HG03159 (cell line): ENCODE data around the gene PGC.
"Not testable (repeated sequence)": the region's sequence is repeated elsewhere in the genome, so short reads cannot be mapped to it uniquely, and the experiment has no call there.

ENCODE experiments used
- ATAC-seq: cut with Tn5 transposase; IDR thresholded peaks from one replicate; pipeline ENCODE4 v1.9.1; 2021; ENCODE audit warnings: mild to moderate bottlenecking, moderate library complexity; ENCODE audit not compliant: unreplicated experiment

PGC gene

GRCh38 chr6:41777551-41778285 lies 30.5 kb upstream of the PGC start:
- no peak for ATAC-seq

GRCh38 chr6:41775293-41775882 lies 28.2 kb upstream of the PGC start:
- ATAC-seq: no peak

GRCh38 chr6:41774841-41775240 lies 27.6 kb upstream of the PGC start:
- ATAC-seq: no peak

DNA sequence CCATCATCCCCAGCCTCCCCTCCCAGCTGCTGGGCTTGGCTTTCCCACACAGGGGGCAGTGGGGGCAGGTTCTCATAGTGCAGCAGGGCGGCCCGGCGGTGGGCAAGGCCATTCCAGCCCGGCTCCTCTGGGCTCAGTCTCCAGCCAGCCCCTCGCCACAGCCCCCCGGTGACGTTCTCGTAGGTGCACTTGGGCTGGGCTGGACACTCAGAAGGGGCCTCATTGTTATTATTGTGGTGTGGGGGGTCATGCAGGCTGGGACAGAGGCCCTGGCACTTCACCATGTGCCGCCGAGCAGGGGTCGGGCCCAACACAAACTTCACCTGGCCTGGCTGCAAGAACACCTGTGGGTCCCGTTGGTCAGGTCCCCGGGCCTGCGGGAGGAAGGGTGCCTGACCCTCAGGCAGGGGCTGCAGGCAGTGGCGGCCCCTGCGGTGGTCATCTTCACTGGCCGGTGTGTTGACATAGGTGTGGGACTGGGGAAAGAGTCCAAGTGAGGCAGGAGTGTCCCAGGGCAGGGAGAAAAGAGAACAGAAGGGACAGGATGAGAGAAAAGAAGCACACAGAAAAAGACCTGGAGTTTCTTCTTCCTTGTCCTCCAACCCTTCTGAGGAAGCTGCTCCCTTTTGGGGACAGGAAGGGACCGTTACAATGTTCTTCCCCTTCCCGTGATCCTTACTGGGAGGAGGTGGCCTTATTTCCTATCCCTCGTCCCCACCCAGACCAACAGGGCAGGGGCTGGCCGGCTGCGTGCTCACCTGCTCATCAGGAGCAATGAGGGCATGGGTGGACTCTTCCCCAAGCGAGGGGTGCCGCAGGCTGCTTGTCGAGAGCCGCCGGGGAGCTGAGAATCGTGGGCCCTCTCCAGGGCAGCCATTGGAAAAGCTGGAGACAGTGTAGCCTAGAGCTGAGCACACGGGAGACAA lies 24.1 kb upstream of the PGC start:
- no peak for ATAC-seq

DNA sequence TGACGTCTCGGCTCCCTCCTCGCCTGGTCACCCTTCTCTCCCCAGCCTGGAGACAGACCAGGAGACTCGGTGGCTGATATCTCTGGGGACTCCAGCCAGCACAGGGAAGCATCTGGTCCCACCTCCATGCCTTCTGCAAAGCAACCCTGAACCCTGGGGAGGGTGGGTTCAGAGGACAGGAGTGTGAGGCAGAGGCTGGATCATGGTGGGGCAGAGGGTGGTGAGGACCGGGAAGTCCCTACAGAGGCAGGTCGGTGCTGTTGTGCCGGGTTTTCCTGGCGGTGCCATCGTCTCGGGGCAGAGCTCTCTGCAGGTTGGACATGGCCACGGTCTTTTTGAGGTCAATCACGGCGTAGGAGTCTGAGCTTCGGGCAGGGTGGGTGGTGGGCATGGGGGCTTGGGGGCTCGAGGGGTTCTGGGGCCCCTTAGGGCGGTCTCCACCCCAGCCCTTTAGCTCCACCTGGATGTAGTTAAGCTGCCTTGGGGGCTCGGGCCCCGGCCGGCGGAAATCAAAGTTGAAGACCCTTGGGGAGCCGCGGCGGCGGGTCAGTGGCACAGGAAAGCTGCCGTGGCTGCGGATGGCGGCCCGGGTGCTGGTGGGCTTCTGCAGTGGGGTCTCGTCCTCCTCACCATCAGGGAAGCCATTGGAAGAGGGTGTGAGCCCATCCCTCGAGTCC lies 23.3 kb upstream of the PGC start:
- ATAC-seq: no peak

DNA sequence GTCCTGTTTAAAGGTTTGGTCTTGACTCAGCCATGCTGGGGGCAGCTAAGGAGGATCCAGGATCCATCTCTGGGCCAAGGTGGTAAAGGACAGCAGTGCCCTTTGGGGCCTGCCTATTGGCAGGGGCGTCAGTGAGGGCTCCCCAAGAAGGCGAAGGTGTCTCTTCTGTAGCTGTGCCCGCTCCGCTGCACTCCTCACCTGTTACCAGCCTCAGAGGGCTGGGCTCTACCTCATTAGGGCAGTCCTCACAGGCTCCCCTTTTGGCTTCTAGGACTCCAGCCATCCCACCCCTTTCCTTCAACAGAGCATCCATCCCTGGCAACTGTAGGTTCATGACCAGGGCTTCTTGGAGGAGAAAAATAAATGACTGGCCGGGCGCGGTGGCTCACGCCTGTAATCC lies 22.2 kb upstream of the PGC start:
- ATAC-seq: no peak

GRCh38 chr6:41768545-41769308 lies 21.5 kb upstream of the PGC start:
- no peak for ATAC-seq

- no peak for ATAC-seq
Measured at GRCh38 chr6:41767112-41767833, 20.1 kb upstream of the PGC start.

GRCh38 chr6:41766043-41766664 lies 19.0 kb upstream of the PGC start:
- ATAC-seq: not testable (repeated sequence)

- no peak for ATAC-seq
Measured at GRCh38 chr6:41763470-41763869, 16.3 kb upstream of the PGC start.

GRCh38 chr6:41759905-41760579 lies 12.8 kb upstream of the PGC start:
- ATAC-seq: no peak

GRCh38 chr6:41759106-41759904 lies 12.1 kb upstream of the PGC start:
- no peak for ATAC-seq

DNA sequence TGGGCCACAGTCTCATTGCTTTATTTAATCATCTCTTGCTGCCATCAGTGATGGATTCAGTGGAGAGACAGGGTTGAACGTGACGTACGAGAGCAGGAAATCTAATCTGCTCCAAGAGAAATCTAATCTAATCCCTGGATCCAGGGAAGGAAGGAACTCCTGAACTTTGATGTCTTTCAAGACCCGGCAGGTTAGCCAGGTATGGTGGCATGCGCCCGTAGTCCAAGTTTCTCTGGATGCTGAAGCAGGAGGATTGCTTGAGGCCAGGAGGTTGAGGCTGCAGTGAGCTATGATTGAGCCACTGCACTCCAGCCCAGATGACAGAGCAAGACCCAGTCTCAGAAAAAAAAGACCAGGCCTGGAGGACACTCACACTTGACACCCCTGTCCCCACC lies 11.4 kb upstream of the PGC start:
- ATAC-seq: no peak

DNA sequence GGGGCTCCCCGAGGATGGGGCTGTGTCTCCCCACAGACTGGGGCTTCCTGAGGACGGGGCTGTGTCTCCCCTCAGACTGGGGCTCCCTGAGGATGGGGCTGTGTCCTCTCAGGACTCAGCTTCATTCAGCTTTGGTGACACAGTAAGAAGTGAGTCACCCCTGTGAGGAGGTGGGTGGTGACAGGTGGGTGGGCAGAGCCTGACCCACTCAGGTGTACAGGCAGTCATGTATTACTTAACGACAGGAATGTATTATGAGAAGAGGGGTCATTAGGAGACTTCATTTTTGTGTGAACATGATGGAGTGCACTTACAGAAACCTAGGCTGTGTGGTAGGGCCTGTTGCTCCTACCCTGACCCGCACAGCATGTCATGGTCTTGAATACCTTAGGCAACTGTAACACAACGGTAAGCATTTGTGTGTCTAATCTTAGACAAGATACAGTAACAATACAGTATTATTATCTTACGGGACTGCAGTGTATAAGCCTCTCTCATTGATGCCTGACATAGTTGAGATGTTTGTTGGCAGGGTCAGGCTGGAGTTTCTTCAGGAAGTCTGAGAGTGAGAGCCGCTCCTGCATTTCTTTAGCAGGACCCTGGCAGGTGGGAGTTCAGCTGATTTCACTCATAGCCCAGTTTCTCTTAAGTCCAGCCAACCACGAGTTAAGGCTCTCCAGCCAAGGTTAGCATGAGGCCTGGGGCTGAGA lies 10.9 kb upstream of the PGC start:
- ATAC-seq: no peak

DNA sequence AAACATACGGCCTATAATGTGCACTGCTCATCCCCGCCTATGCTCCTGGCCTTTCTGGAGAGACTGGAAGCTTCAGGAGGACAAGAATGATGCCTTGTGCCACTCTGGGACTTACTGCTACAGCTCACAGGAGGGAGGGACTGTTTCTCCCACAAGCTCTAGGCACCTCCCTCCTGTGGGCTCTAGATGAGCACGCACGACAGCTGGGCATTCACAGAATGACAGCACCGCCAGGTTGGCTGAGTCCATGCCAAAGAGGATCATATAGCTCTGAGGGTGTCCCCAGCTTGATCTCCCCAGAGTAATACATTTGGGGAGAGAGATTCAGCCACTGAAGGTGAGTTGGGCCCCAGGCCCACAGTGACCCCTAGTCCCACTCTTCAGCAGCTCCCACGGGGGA lies 10.1 kb upstream of the PGC start:
- no peak for ATAC-seq

DNA sequence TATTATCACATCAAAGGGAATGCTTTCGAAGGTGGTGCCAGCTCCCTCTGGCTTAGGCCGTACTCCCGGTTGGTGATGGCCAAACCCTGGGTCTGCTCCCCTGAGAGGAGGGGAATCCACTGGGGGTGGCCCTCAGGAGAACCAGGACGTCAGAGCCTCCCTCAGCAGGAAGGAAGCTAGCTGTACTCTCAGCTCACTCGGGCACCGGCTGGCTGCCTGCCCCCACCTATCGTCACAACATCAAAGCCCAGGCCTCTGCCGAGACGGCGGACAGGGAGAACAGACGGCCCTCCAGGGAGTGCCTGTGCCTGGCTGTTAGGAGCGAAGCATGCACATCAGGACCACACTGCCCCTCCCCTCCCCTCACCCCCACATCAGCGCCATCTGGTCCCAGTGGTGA lies 9.2 kb upstream of the PGC start:
- ATAC-seq: no peak

- no peak for ATAC-seq
Measured at GRCh38 chr6:41755895-41756294, 8.7 kb upstream of the PGC start.
